ENCODE measurements around the gene STMN3.

The STMN3 gene

DNA sequence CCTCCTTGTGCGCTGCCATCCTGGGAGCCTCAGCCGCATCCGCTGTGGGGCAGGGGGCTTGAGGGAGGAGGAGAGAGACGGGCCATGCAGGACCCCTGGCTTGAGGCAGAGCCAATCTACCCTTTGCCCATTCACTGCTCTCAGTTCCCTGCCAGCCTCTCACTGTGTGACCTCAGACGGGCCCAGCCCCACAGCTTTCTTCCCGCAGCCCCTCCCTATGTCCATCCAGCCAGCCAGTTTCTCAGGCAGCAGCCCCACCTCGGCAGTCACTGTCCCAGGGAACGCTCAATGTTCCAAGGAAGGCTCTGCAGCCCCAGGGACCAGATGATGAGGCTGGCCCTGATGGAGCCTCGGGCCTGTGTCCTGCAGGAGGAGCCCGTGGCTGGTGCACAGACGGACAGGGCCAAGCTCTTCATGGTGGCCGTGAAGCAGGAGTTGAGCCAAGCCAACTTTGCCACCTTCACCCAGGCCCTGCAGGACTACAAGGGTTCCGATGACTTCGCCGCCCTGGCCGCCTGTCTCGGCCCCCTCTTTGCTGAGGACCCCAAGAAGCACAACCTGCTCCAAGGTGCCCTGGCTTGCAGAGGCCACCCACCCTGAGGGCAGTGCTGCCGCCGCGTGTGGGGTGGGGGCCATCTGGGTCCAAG, 39.3 kb upstream of the STMN3 start:
- Histone ChIP-seq H3K9me2 (replicated peaks; ENCODE audit: insufficient read depth, low read length) (no peaks in the 10 kb centered on the region), H3K36me3 (ENCODE audit: low read length) (no peaks in the 10 kb centered on the region), H4K20me1 (ENCODE audit: low read depth, low read length) (no peaks in the 10 kb centered on the region), H3K79me2 (ENCODE audit: insufficient read depth, low read length) (no peaks in the 10 kb centered on the region), H3F3A (ENCODE audit: insufficient read depth) (no peaks in the 10 kb centered on the region), H3K27me3 (ENCODE audit: low read length) (no peaks in the 10 kb centered on the region), H3K27ac (ENCODE audit: low read depth, low read length) (no peak overlapping the region), H3K4me3 (ENCODE audit: insufficient read depth, low read length, poor library complexity, severe bottlenecking) (no peak overlapping the region), H2AFZ (ENCODE audit: low read depth, low read length, severe bottlenecking) (no peak overlapping the region), H3K4me2 (ENCODE audit: low read depth, low read length, poor library complexity, severe bottlenecking) (no peak overlapping the region), H3K9me3 (ENCODE audit: insufficient read depth, low read length) (no peaks in the 10 kb centered on the region), H3K9ac (ENCODE audit: low read length) (no peak overlapping the region)
- no peak for TF ChIP-seq EZH2phosphoT487 (conservative IDR thresholded peaks at IDR 0.05; ENCODE audit: low read length)
- TF ChIP-seq, protein P1, sequence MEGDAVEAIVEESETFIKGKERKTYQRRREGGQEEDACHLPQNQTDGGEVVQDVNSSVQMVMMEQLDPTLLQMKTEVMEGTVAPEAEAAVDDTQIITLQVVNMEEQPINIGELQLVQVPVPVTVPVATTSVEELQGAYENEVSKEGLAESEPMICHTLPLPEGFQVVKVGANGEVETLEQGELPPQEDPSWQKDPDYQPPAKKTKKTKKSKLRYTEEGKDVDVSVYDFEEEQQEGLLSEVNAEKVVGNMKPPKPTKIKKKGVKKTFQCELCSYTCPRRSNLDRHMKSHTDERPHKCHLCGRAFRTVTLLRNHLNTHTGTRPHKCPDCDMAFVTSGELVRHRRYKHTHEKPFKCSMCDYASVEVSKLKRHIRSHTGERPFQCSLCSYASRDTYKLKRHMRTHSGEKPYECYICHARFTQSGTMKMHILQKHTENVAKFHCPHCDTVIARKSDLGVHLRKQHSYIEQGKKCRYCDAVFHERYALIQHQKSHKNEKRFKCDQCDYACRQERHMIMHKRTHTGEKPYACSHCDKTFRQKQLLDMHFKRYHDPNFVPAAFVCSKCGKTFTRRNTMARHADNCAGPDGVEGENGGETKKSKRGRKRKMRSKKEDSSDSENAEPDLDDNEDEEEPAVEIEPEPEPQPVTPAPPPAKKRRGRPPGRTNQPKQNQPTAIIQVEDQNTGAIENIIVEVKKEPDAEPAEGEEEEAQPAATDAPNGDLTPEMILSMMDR (IDR thresholded peaks at IDR 0.05; ENCODE audit: insufficient read depth, low read length, poor library complexity, severe bottlenecking), result no peak

DNA sequence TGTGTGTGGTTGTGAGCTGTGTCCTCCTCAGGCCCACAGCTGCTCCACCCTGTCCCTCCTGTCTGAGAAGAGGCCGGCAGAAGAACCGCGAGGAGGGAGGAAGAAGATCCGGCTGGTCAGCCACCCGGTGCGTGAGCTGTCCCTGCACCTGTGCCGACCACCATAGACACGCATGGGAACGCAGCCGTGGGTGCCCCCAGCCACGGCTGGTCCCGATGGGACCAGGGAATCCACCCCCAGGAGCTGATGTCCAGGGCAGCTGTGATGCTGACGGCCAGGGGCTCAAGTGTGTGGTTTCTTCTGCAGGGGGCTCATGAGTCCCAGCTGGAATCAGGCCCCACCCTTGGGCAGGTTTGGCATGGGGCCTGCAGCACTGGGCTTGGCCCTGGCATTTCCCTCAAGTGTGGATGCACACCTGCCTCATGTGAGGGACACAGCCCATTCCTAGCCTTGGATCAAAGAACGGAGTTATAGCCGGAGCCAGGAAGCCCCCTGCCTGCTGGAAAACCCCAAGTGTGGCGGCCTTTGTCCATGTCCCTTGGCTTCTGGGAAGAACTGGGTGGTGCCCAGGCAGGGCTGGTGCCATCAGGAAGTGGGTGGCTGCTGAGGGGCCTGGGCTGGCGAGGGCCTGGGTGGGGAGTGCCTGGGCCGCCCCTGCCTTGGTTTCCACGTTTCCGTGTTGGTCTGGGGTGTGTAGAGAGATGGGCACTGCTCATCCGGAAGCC, 38.6 kb upstream of the STMN3 start:
- H3K9me2 ChIP-seq (replicated peaks; ENCODE audit: insufficient read depth, low read length), result no peaks in the 10 kb centered on the region
- H3K36me3 ChIP-seq (ENCODE audit: low read length), result no peaks in the 10 kb centered on the region
- no peak overlapping the region for H2AFZ ChIP-seq (ENCODE audit: low read depth, low read length, severe bottlenecking)
- H3K79me2 ChIP-seq (ENCODE audit: insufficient read depth, low read length), result no peaks in the 10 kb centered on the region
- H3K9me3 ChIP-seq (ENCODE audit: insufficient read depth, low read length), result no peaks in the 10 kb centered on the region
- H3K9ac ChIP-seq (ENCODE audit: low read length), result no peak overlapping the region
- no peaks in the 10 kb centered on the region for H3K27me3 ChIP-seq (ENCODE audit: low read length)
- H4K20me1 ChIP-seq (ENCODE audit: low read depth, low read length), result no peaks in the 10 kb centered on the region
- H3K4me2 ChIP-seq (ENCODE audit: low read depth, low read length, poor library complexity, severe bottlenecking), result no peak overlapping the region
- H3K4me3 ChIP-seq (ENCODE audit: insufficient read depth, low read length, poor library complexity, severe bottlenecking), result no peak overlapping the region
- no peaks in the 10 kb centered on the region for H3F3A ChIP-seq (ENCODE audit: insufficient read depth)
- no peak overlapping the region for H3K27ac ChIP-seq (ENCODE audit: low read depth, low read length)
- TF ChIP-seq EZH2phosphoT487 (conservative IDR thresholded peaks at IDR 0.05; ENCODE audit: low read length), result no peak
- TF ChIP-seq, protein P1 (IDR thresholded peaks at IDR 0.05; ENCODE audit: insufficient read depth, low read length, poor library complexity, severe bottlenecking), result no peak

DNA sequence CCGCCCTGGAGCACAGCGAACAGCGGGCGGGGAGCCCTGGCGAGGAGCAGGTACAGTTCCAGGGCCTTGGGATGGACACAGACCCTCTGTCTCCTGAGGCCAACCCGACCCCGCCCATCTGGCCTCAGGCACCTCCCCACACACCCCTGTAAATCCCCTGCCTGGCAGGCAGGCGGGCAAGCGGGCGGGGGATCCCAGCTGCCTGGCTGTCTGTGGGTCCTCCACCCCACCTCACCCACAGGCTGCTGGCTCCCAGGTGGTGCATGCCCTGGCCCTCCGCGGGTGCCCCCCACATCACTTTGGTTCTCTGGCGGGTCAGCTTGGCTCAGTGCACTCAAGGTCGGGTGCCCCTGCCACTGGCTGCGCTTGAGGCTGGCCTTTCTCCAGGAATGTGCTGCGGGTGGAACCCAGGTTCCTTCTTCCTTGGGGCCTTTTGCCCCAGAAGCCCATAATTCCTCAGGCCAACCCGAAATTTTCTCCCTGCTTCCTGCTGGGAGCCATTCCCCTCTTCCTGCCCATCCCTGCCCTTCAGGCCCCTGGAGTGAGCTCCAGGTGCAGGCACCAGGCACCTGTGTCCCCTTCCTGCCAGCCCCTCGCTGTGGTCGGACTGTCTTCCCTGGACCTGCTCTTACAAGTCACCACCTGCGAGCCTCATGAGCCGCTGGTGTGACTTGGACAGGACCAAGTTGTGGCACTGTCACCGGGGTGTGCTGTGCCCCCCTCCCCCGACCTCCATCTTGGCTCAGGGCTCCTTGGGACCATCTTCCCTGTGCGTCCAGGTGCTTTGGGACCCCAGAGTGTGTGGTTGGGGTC, 37.9 kb upstream of the STMN3 start:
- TF ChIP-seq, protein P1 (IDR thresholded peaks at IDR 0.05; ENCODE audit: insufficient read depth, low read length, poor library complexity, severe bottlenecking), result no peak
- TF ChIP-seq EZH2phosphoT487 (conservative IDR thresholded peaks at IDR 0.05; ENCODE audit: low read length), result no peak
- H3K27me3 ChIP-seq (ENCODE audit: low read length), result no peaks in the 10 kb centered on the region
- H3K79me2 ChIP-seq (ENCODE audit: insufficient read depth, low read length), result no peaks in the 10 kb centered on the region
- H3K9ac ChIP-seq (ENCODE audit: low read length), result no peak overlapping the region
- no peaks in the 10 kb centered on the region for H3K36me3 ChIP-seq (ENCODE audit: low read length)
- no peaks in the 10 kb centered on the region for H4K20me1 ChIP-seq (ENCODE audit: low read depth, low read length)
- H3K9me2 ChIP-seq (replicated peaks; ENCODE audit: insufficient read depth, low read length), result no peaks in the 10 kb centered on the region
- H3F3A ChIP-seq (ENCODE audit: insufficient read depth), result no peaks in the 10 kb centered on the region
- no peak overlapping the region for H3K4me3 ChIP-seq (ENCODE audit: insufficient read depth, low read length, poor library complexity, severe bottlenecking)
- no peak overlapping the region for H3K4me2 ChIP-seq (ENCODE audit: low read depth, low read length, poor library complexity, severe bottlenecking)
- H2AFZ ChIP-seq (ENCODE audit: low read depth, low read length, severe bottlenecking), result no peak overlapping the region
- H3K9me3 ChIP-seq (ENCODE audit: insufficient read depth, low read length), result no peaks in the 10 kb centered on the region
- H3K27ac ChIP-seq (ENCODE audit: low read depth, low read length), result no peak overlapping the region
